ENCODE results near the gene FLNB.

DNA sequence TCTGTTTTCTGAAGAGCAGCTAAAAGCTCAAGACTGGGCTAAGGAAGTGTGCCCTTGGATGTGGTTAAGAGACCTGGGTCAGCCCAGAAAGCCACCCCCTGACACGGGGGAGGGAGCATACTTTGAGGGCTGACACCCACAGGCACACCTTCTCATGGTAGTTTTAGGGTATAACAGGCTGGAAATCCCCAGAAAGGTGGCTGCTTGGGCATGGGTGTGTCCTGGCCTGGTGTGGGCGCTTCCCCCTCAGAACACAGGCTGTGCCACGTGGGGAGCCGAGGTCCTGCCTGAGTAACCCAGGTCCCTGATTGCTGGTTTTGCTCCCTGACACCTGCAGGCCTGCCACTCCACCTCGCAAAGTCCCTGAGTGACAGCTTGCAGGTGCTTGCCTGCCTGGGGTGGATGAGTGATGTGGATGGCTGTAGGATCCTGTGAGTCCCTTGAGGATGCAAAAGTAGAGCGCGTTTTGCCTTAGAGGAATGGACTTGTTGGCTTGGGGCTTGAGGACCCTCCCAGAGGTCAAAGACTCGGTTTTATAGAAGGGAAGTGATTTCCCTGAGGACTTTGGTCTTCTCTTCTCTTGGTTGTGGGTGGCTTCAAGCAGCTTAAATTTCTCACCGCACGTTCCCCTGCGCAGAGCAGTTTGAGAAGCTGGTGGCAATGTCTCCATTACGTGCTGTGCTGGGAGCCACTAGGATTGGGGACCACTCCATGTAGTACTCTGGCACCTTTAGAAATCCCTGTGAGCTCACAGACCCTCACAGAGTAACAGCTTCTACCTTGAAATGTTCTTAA is 108.1 kb downstream of the FLNB start:
- TF ChIP-seq, protein P1, sequence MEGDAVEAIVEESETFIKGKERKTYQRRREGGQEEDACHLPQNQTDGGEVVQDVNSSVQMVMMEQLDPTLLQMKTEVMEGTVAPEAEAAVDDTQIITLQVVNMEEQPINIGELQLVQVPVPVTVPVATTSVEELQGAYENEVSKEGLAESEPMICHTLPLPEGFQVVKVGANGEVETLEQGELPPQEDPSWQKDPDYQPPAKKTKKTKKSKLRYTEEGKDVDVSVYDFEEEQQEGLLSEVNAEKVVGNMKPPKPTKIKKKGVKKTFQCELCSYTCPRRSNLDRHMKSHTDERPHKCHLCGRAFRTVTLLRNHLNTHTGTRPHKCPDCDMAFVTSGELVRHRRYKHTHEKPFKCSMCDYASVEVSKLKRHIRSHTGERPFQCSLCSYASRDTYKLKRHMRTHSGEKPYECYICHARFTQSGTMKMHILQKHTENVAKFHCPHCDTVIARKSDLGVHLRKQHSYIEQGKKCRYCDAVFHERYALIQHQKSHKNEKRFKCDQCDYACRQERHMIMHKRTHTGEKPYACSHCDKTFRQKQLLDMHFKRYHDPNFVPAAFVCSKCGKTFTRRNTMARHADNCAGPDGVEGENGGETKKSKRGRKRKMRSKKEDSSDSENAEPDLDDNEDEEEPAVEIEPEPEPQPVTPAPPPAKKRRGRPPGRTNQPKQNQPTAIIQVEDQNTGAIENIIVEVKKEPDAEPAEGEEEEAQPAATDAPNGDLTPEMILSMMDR (IDR thresholded peaks at IDR 0.05; ENCODE audit: poor library complexity): no peak
- TF ChIP-seq EZH2 (IDR thresholded peaks at IDR 0.05; ENCODE audit: borderline replicate concordance): no peak

Measured in hepatocyte (in vitro differentiated cells).